Endodermal cell (in vitro differentiated cells): Measurements from ENCODE around the gene VPS13A. TPM values are rescaled to one million over a fixed set of nuclear protein-coding genes. Genes with fewer than 3 reads are reported as not detected.

Experiments used
- DNase-seq: peaks from one replicate; pipeline ENCODE4 v3.0.0-alpha.2; 2017
- H3K27ac ChIP-seq: 2 replicates; pipeline ENCODE4 v1.5.1; 2013; ENCODE audit warnings: mild to moderate bottlenecking, low read depth, low read length, moderate library complexity
- H3K27me3 ChIP-seq: 2 replicates; pipeline ENCODE4 v1.6.1; 2013; ENCODE audit warnings: mild to moderate bottlenecking, low read length, moderate library complexity; ENCODE audit not compliant: insufficient read depth, control insufficient read depth, poor library complexity, severe bottlenecking
- H3K36me3 ChIP-seq: 2 replicates; pipeline ENCODE4 v1.7.0; 2013; ENCODE audit warnings: mild to moderate bottlenecking, low read length, moderate library complexity; ENCODE audit not compliant: control insufficient read depth, insufficient read depth
- H3K4me1 ChIP-seq: one replicate; pipeline ENCODE4 v1.7.0; 2013; ENCODE audit warnings: low read length; ENCODE audit not compliant: control insufficient read depth, insufficient read depth
- H3K4me3 ChIP-seq: 2 replicates; pipeline ENCODE4 v1.5.1; 2013; ENCODE audit warnings: mild to moderate bottlenecking, low read length, moderate library complexity
- H3K9ac ChIP-seq: 2 replicates; pipeline ENCODE4 v1.6.1; 2013; ENCODE audit warnings: mild to moderate bottlenecking, low read length, moderate library complexity; ENCODE audit not compliant: poor library complexity, severe bottlenecking; ENCODE audit errors: extremely low read depth
- H3K9me3 ChIP-seq: 2 replicates; pipeline ENCODE4 v1.6.1; 2013; ENCODE audit warnings: mild to moderate bottlenecking, low read length, moderate library complexity; ENCODE audit not compliant: control insufficient read depth
- H3K27ac Mint-ChIP-seq: 2 replicates; pipeline ENCODE4 v1.8.0; 2020; ENCODE audit warnings: mixed read lengths
- H3K27me3 Mint-ChIP-seq: 2 replicates; pipeline ENCODE4 v1.8.0; 2021; ENCODE audit warnings: mild to moderate bottlenecking, mixed read lengths; ENCODE audit not compliant: insufficient read depth
- H3K36me3 Mint-ChIP-seq: 2 replicates; pipeline ENCODE4 v1.8.0; 2020; ENCODE audit warnings: low read depth, mixed read lengths
- H3K4me1 Mint-ChIP-seq: 2 replicates; pipeline ENCODE4 v1.8.0; 2020; ENCODE audit warnings: mixed read lengths
- H3K4me3 Mint-ChIP-seq: 2 replicates; pipeline ENCODE4 v1.8.0; 2020; ENCODE audit warnings: mild to moderate bottlenecking, moderate library complexity, mixed read lengths
- H3K9me3 Mint-ChIP-seq: 2 replicates; pipeline ENCODE4 v1.8.0; 2020; ENCODE audit warnings: mild to moderate bottlenecking, mixed read lengths
- CTCF ChIP-seq: fragments of 200-600 bp; sonication (generic); conservative IDR thresholded peaks from 2 replicates; pipeline ENCODE4 v1.5.0; 2021; ENCODE audit warnings: antibody characterized with exemption, mild to moderate bottlenecking
- WGBS, 2 experiments: methylation state at CpG; one replicate each; pipeline versions ENCODE4 v1.1.5 to v1.1.7; 2013; ENCODE audit warnings: missing lambda C conversion rate in 2 of 2, mixed read lengths in 1 of 2; ENCODE audit not compliant: insufficient coverage in 1 of 2, insufficient read length in 1 of 2; 5-methylcytosine and 5-hydroxymethylcytosine counted together
- total RNA-seq, 2 donors: library from RNA; stranded (reverse); fragmentation: NEBNext Ultra II Directional in 1 of 2; extraction: Animal tissue kit (Norgen Biotek cat#: 25700) in 1 of 2; gene quantifications; 2 replicates in 1 of 2; 3 replicates in 1 of 2; pipeline ENCODE4 v1.2.1, GENCODE V29; 2021

VPS13A gene
- total RNA-seq, 2 donors from 2014 or later: 37.2 to 41.6 TPM

- Histone ChIP-seq H3K36me3 (no peaks in the 10 kb centered on the region), H3K4me3 (no peak overlapping the region), H3K9ac (no peak overlapping the region), H3K9me3 (no peaks in the 10 kb centered on the region), H3K27me3 (no peaks in the 10 kb centered on the region), H3K27ac (no peak overlapping the region), H3K4me1 (no peaks in the 10 kb centered on the region)
- no peaks in the 10 kb centered on the region for H3K9me3 Mint-ChIP-seq
- no peaks in the 10 kb centered on the region for H3K27me3 Mint-ChIP-seq
- H3K27ac Mint-ChIP-seq: no peak overlapping the region
- H3K36me3 Mint-ChIP-seq: no peaks in the 10 kb centered on the region
- no peak overlapping the region for H3K4me3 Mint-ChIP-seq
- peaks cover 1% of the 10 kb centered on the region for H3K4me1 Mint-ChIP-seq
- 84% methylated on average over 2 of the region's 3 CpGs; no CpG with 5 or more reads in 1 of the 2 experiments for WGBS, 2 experiments
- DNase-seq: no peak
- TF ChIP-seq CTCF: no peak
These were observed 249.4 kb downstream of the VPS13A start for GRCh38 chr9:77426712-77427111.

GRCh38 chr9:77427256-77427927, 250.1 kb downstream of the VPS13A start:
- no peak for DNase-seq
- 94 to 95% methylated on average over 4 to 7 of the region's 7 CpGs for WGBS, 2 experiments
- Histone ChIP-seq H3K36me3 (no peaks in the 10 kb centered on the region), H3K9ac (no peak overlapping the region), H3K4me1 (no peaks in the 10 kb centered on the region), H3K4me3 (no peak overlapping the region), H3K27me3 (no peaks in the 10 kb centered on the region), H3K27ac (no peak overlapping the region), H3K9me3 (no peaks in the 10 kb centered on the region)
- H3K27me3 Mint-ChIP-seq: no peaks in the 10 kb centered on the region
- no peaks in the 10 kb centered on the region for H3K36me3 Mint-ChIP-seq
- no peak for TF ChIP-seq CTCF
- H3K4me3 Mint-ChIP-seq: no peak overlapping the region
- H3K27ac Mint-ChIP-seq: peak overlapping the region; percentile 10
- H3K4me1 Mint-ChIP-seq: peaks cover 1% of the 10 kb centered on the region
- no peaks in the 10 kb centered on the region for H3K9me3 Mint-ChIP-seq

GRCh38 chr9:77429928-77430327, 252.6 kb downstream of the VPS13A start:
- H3K4me3 ChIP-seq: no peak overlapping the region
- H3K9me3 ChIP-seq: no peaks in the 10 kb centered on the region
- no peaks in the 10 kb centered on the region for H3K27me3 ChIP-seq
- peaks cover 1% of the 10 kb centered on the region for H3K4me1 Mint-ChIP-seq
- H3K27me3 Mint-ChIP-seq: peaks cover 4% of the 10 kb centered on the region
- no peak for TF ChIP-seq CTCF
- WGBS, 2 experiments: 60 to 63% methylated on average over 2 of the region's 2 CpGs
- no peak overlapping the region for H3K9ac ChIP-seq
- H3K27ac Mint-ChIP-seq: no peak overlapping the region
- no peak overlapping the region for H3K27ac ChIP-seq
- H3K4me1 ChIP-seq: no peaks in the 10 kb centered on the region
- no peak for DNase-seq
- no peaks in the 10 kb centered on the region for H3K36me3 ChIP-seq
- H3K9me3 Mint-ChIP-seq: no peaks in the 10 kb centered on the region
- H3K4me3 Mint-ChIP-seq: no peak overlapping the region
- H3K36me3 Mint-ChIP-seq: no peaks in the 10 kb centered on the region
